ENCODE results near the gene MYO5A. TPM values are rescaled to one million over a fixed set of nuclear protein-coding genes. Genes with fewer than 3 reads are reported as not detected.

MYO5A gene
- total RNA-seq, 2 experiments from 2014 or later, result 19.2 to 22.6 TPM

GRCh38 chr15:52506549-52506948 lies 22.1 kb downstream of the MYO5A start:
- Mint-ChIP-seq H3K4me1 (ENCODE audit: low read depth) (peaks cover 27% of the 10 kb centered on the region), H3K36me3 (ENCODE audit: low read depth) (peaks cover 1% of the 10 kb centered on the region), H3K4me3 (no peak overlapping the region), H3K9me3 (no peaks in the 10 kb centered on the region), H3K27me3 (no peaks in the 10 kb centered on the region), H3K27ac (no peak overlapping the region)
- POLR2A ChIA-PET, result interaction anchor here (0.6 to 1.1 kb wide), 3 partner anchors 11 to 250 kb away, joined by 3 to 4 read pairs (median 3); no protein-coding TSS in a partner anchor
- TF ChIP-seq, protein P1, sequence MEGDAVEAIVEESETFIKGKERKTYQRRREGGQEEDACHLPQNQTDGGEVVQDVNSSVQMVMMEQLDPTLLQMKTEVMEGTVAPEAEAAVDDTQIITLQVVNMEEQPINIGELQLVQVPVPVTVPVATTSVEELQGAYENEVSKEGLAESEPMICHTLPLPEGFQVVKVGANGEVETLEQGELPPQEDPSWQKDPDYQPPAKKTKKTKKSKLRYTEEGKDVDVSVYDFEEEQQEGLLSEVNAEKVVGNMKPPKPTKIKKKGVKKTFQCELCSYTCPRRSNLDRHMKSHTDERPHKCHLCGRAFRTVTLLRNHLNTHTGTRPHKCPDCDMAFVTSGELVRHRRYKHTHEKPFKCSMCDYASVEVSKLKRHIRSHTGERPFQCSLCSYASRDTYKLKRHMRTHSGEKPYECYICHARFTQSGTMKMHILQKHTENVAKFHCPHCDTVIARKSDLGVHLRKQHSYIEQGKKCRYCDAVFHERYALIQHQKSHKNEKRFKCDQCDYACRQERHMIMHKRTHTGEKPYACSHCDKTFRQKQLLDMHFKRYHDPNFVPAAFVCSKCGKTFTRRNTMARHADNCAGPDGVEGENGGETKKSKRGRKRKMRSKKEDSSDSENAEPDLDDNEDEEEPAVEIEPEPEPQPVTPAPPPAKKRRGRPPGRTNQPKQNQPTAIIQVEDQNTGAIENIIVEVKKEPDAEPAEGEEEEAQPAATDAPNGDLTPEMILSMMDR (IDR thresholded peaks at IDR 0.05), result no peak
- intact Hi-C loops (cut with micrococcal nuclease), result no loop called here
- DNase-seq (no peak), ATAC-seq (no peak)
- CTCF ChIA-PET, result interaction anchor here (1.1 to 1.2 kb wide), 2 partner anchors 20 to 250 kb away, joined by 3 read pairs; no protein-coding TSS in a partner anchor

DNA sequence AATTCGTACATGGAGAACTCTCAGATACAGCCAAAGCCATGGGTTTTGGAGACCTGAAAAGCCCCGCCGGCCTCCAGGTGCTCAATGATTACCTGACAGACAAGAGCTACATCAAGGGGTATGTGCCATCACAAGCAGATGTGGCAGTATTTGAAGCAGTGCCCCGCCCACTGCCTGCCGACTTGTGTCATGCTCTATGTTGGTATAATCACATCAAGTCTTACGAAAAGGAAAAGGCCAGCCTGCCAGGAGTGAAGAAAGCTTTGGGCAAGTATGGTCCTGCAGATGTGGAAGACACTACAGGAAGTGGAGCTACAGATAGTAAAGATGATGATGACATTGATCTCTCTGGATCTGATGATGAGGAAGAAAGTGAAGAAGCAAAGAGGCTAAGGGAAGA lies 23.5 kb downstream of the MYO5A start:
- Mint-ChIP-seq H3K36me3 (ENCODE audit: low read depth) (peaks cover 1% of the 10 kb centered on the region), H3K4me1 (ENCODE audit: low read depth) (peaks cover 20% of the 10 kb centered on the region), H3K27ac (no peak overlapping the region), H3K27me3 (no peaks in the 10 kb centered on the region), H3K4me3 (no peak overlapping the region), H3K9me3 (no peaks in the 10 kb centered on the region)
- DNase-seq, result no peak
- no peak for ATAC-seq
- TF ChIP-seq, protein P1 (IDR thresholded peaks at IDR 0.05), result no peak
- ChIA-PET CTCF (interaction anchor here (1.6 kb wide), 1 partner anchor 129 kb away, joined by 3 read pairs; no protein-coding TSS in a partner anchor), POLR2A (no interaction called here)
- intact Hi-C loops (cut with micrococcal nuclease), result no loop called here

DNA sequence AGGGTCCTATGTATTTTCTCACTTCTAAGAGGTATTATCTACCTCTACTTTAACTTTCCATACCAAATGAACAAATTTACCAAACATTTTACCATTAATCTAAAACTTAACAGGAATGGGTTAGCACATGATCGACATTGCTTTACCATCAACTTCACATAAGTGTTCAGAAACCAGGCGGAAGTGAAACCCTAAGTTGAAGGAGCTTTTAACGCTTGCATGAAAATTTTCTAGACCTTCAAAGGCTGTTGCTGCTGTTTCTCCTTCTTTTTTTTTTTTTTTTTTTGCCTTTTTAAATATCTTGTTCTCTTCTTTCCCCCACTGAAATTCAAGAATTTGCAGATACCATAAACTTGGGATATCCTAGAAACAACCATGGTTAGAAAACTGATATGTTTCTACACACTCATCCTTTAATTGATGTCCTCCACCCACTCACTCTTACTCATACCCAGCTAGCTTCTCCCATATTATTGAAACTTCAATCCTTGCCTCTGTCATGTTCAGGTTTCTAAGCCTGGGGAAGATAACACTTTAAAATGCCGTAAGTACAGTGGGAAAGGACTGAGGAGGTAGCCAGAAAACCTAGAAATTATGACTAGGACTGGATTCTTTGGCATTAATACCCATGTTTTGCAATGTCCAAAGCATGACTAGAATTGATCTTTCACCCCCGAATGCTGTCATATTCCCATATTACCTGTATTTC lies 24.7 kb downstream of the MYO5A start:
- TF ChIP-seq, protein P1 (IDR thresholded peaks at IDR 0.05), result no peak
- peak overlapping the region; percentile 58 for H3K4me3 Mint-ChIP-seq
- no peaks in the 10 kb centered on the region for H3K9me3 Mint-ChIP-seq
- H3K36me3 Mint-ChIP-seq (ENCODE audit: low read depth), result peaks cover 1% of the 10 kb centered on the region
- H3K27ac Mint-ChIP-seq, result peak overlapping the region; percentile 82
- ChIA-PET POLR2A (no interaction called here), CTCF (interaction anchor here (1.6 kb wide), 1 partner anchor 128 kb away, joined by 3 read pairs; no protein-coding TSS in a partner anchor)
- peaks cover 21% of the 10 kb centered on the region for H3K4me1 Mint-ChIP-seq (ENCODE audit: low read depth)
- ATAC-seq (peak; percentile 45), DNase-seq (no peak)
- intact Hi-C loops (cut with micrococcal nuclease), result no loop called here
- H3K27me3 Mint-ChIP-seq, result no peaks in the 10 kb centered on the region

- no peak overlapping the region for H3K4me3 Mint-ChIP-seq
- TF ChIP-seq, protein P1 (IDR thresholded peaks at IDR 0.05), result no peak
- no peaks in the 10 kb centered on the region for H3K9me3 Mint-ChIP-seq
- CTCF ChIA-PET, result no interaction called here
- H3K4me1 Mint-ChIP-seq (ENCODE audit: low read depth), result peaks cover 21% of the 10 kb centered on the region
- no peak overlapping the region for H3K27ac Mint-ChIP-seq
- no peak for DNase-seq
- POLR2A ChIA-PET, result no interaction called here
- H3K36me3 Mint-ChIP-seq (ENCODE audit: low read depth), result peaks cover 1% of the 10 kb centered on the region
- intact Hi-C loops (cut with micrococcal nuclease), result no loop called here
- H3K27me3 Mint-ChIP-seq, result no peaks in the 10 kb centered on the region
- ATAC-seq, result no peak
These were observed 26.1 kb downstream of the MYO5A start for GRCh38 chr15:52502608-52503007.

- H3K9me3 Mint-ChIP-seq, result no peaks in the 10 kb centered on the region
- TF ChIP-seq, protein P1 (IDR thresholded peaks at IDR 0.05), result no peak
- H3K27me3 Mint-ChIP-seq, result no peaks in the 10 kb centered on the region
- H3K27ac Mint-ChIP-seq, result no peak overlapping the region
- H3K4me3 Mint-ChIP-seq, result no peak overlapping the region
- H3K36me3 Mint-ChIP-seq (ENCODE audit: low read depth), result peaks cover 1% of the 10 kb centered on the region
- CTCF ChIA-PET, result interaction anchor here (0.7 to 0.9 kb wide), 2 partner anchors 9 to 58 kb away, joined by 3 read pairs; no protein-coding TSS in a partner anchor
- DNase-seq, result no peak
- POLR2A ChIA-PET, result interaction anchor here (0.6 kb wide), 1 partner anchor 9 kb away, joined by 4 read pairs; no protein-coding TSS in a partner anchor
- intact Hi-C loops (cut with micrococcal nuclease), result no loop called here
- peaks cover 28% of the 10 kb centered on the region for H3K4me1 Mint-ChIP-seq (ENCODE audit: low read depth)
- no peak for ATAC-seq
These were observed 29.2 kb downstream of the MYO5A start for GRCh38 chr15:52499506-52499905.

Data from activated CD8-positive, alpha-beta T cell treated with anti-CD3 and anti-CD28 coated beads for 36 hours (primary cell).